Measurements from ENCODE around the gene MISP.
A peak's percentile ranks its signal among the peaks of the same experiment; 100 is the strongest.

Gene MISP

DNA sequence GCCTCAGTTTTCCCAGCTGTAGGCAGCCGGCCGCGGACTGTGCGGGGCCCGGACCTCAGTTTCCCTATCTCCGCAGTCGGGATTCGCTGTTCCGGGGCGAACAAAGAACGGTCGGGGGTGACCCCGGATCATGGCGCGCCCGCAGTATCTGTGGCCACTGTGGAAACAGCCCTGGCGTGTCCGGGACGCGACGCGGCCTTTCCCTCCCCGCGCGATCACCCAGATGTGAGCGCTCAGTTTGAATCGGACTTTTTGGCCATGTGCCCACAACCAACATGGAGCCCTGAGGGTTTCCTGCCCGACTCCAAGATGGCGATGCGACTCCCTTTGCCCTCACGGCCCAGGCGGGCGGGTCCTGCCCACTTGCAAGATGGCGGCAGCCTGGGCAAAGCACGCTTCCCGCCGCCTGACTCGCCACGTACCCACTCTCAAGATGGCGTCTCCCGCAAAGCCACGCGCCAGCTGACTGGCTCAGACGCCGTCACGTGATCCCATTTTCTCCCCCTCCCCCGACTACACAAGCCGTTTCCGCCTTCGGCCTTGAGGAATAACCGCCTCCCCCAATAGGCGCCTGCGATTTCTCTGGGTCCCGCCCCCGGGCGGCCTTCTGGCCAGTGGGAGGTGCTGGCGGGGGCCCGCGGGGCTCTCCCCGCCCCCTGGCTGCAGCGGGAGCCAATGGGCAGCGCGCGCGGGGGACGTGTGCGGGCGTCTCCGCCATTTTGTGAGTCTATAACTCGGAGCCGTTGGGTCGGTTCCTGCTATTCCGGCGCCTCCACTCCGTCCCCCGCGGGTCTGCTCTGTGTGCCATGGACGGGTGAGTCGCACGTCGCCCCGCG is 46.0 kb downstream of the MISP start, which contains the start of gene PTBP1:
Gene PTBP1, plus strand, starts transcription at position 761 of the 836 bp plus-strand sequence. Its CDS starts 46 bp downstream, at position 807.
- peak; percentile 99 for DNase-seq (ENCODE audit: low spot score)

DNA sequence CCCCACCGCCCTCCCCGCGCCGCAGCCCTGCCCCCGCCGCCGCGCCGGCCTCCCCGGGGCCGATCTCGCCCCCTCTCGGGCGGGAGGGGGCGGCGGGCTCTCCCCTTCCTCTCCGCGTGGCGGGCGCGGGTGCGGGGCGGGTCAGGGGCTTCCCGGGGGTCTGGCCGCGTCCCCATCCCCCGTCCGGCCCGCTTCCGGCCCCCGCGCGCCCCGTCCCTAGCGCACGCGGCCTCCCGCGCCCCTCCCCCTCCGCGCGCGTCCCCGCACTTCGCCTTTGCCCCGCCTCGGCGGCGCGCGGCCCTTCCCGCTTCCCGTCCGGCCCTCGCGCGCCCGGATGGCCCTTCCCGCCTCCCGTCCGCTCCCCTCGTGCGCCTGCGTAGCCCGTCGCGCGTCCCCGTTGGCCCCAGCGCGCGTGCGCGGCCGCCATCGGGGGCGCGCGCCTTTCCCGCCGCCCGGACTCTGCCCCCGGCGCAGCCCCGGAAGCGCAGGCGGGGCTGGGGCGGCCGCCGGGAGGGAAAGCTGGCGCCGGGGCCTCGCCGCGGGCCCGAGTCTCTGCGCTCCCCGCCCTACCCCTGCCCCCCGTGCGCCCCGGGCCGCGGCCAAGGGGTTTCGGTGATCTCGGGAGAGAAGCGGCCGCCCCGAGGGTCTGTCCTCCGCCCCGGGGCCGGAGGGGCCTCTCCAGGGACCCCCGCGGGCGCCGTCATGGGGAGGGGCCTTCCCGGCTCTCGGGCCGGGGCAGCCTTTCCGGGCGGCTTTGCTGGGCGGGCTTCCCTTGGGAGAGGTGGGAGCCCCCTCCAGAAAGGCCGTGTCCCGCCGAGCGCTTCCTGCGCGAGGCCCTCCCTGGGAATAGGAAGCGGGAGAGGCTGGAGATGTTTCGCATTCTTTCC is 46.9 kb downstream of the MISP start:
- DNase-seq (ENCODE audit: low spot score): peak; percentile 98

DNA sequence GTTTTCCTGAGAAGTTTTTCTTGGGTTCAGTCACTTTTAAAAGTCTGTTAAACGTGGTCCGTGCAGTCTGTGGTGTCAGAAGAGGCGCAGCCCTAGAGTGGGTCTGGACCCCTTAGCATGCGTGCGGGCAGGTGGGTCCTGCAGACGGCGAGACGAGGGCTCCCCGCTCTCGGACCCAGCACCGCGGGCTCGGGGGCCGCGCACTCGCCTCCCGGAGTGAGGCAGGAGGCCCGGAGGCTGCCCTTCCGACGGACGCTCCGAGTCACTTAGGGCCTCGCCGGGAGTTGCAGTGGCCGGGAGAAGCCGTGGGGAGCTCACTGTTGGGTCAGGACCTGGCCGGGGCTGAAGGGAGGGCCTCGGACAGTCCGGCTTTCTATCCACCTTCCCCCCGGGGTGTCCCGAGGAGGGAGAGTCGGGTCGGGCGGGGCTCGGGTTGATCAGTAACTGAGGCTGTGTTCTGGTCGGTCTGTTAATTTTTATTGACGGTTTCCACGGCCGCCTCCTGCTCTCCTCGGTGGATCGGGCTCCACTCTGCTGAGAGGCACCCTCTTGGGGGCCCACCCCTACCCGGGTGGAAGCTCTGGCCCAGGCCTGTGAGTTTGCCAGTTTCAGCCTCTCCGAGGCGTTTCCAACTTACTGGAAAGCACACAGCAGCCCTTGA is 47.6 kb downstream of the MISP start:
- DNase-seq (ENCODE audit: low spot score): peak; percentile 85

DNA sequence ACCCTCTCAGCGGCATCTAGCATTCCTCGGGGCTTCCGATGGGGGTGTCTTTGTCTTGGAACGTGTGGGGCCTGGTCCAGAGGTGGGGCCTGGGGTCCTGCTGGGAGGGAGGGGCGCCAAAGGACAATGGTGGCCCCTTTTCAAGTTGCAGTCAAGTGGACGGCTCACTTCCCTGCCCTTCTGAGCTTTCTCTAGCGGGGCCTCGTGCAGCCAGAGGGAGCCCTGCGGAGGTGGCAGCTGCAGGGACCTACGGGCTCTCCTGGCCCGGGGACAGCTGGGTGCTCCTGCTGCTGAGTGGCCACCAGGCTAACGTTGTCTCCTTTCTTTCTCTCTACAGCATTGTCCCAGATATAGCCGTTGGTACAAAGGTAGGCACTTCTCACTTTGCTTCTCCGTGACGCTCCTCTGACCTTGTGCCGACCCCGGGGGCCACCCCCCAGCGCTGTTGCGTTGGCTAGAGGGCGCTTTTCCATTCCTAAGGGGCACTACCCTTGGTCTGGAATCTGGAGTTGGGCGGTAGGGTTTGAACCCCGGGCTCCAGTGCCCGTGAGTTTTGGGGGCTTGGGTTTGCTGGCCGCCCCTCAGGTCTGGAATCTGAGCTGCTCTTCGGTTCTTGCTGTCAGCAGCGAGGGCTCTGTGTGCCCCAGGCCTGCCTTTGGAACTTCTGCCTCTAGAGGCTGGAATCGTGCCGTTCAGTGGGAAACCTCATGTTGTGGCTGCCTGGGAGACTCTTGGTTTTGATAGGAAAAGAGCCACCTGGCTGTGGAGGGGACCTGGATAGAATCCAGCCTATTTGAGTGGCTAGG is 48.4 kb downstream of the MISP start:
- DNase-seq (ENCODE audit: low spot score): peak; percentile 63

DNA sequence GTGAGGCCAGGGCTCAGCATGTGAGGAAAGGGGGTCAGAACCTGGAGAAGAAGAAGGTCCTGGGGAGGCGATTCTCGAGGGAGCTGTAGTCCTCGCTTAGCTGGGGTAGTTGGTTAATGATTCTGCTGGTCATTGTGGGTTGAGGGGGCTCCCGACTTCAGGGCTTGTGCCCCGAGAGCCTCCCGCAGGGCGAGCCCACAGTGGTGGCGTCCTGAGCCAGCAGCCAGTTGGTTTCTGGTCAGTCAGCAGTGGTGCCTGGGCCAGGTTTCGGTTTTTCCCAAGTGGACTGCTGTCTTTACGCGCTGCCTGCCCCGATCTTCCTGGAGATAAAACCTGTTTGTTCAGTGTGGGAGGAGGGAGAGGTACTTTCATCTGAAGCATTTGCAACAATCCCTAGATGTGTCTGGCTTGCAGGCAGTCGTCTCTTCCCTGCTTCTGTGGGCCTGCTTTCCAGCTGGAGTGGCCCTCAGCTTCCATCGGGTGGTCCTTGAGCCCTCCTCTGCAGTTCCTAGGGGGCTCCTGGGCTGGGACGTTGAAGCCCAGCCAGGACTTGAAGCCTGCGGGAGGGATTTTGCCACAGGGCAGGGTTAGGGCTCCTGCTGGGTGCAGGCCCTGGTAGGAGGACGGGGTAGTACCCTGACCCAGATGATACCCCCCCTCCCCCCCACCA is 49.6 kb downstream of the MISP start:
- DNase-seq (ENCODE audit: low spot score): peak; percentile 66

DNA sequence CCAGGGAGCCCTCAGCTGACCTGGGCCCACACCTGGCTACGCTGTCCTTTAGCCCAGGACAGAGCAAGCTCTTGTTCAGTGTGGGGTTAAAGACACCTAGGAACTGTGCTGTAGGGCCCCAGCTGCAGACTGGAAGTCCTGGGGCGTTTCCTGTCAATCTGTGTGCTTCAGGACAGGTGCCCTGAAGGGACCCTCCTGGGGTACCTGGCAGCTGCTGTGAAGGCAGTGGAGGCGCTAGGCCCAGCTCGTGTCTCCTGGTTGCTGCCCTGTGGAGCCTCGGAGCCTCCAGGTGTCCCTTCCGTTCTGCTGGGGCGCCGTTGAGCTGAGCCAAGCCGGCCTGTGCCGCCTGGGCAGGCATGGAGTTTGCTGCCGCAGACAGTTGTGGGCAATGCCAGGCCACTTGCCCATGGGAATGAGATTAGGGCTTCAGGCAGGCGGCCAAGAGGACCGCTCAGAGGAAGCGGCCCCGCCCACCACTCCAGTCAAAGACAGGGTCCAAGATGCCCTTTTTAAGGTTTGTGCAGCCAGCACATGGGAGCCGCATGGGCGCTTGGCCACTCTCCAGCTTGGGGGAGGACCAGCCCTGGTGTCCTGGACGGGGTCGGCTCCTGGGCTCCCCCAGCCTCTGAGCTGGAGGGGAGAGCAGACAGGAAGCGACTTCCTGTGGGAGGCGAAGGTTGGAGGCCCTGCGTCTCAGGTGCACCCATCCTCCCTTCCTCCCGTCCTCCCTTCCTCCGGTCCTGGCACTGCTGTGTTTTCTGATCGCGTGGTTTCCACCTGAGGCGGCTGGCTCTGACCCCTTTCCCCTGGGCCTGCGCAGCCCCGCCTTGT is 50.3 kb downstream of the MISP start:
- no peak for DNase-seq (ENCODE audit: low spot score)

DNA sequence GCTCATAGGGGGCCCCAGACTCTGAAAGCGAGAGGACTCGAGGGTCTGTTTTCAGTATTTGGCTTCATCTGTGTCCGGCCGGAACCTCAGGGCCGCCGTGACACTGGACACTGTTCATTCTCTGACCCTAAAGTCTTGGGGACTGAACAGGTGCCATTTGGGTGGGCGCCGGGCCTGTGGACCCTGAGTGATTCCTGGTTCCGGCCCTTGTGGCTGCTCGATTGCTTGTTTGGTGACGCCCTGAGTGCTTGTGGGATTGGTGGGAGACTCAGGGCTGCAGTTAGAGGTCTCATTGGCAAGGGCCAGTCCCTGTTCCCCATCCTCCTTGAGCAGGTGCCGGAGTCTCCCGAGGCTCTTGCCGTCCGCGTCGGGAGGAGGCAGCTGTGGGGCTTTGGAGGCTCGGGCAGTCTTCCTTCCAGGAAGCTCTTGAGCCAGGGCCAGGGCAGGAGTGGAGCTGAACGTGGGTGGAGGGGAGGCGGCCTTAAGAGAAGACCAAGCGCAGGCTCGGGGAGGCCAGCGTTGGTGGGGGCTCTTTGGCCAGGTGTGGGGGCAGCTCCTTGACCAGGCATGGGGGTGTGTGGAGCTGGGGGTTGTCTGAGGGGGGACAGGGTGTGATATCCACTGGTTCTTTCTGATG is 51.1 kb downstream of the MISP start:
- DNase-seq (ENCODE audit: low spot score): peak; percentile 32

DNA sequence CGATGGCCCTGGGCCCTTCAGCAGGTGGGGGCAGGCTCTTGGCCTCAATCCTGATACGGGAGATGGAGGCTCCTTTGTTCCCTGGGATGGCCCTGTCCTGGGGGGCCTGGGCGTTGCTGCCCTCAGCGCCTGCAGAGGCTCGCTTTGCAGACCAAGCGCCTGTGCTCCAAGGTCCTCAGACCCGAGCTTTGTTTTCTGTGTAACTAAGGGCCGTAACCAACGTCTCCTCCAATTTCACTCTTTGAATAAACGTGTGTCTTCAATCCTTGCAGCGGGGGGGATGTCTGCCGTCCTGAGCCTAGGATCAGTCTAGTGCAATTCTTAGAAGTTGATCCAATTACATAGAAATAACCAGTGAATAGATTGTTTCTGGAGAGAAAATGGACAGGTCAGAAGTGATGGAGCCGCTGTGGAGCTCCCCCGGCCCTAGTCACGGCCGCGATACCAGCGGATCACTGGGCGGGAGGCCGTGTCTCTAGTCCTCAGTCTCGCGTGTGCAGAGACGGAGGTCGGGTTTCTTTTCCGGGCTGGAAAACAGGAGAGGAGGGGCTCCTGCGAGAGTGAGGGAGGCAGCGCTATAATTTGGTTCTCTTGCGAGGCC is 51.7 kb downstream of the MISP start:
- DNase-seq (ENCODE audit: low spot score): peak; percentile 56

DNA sequence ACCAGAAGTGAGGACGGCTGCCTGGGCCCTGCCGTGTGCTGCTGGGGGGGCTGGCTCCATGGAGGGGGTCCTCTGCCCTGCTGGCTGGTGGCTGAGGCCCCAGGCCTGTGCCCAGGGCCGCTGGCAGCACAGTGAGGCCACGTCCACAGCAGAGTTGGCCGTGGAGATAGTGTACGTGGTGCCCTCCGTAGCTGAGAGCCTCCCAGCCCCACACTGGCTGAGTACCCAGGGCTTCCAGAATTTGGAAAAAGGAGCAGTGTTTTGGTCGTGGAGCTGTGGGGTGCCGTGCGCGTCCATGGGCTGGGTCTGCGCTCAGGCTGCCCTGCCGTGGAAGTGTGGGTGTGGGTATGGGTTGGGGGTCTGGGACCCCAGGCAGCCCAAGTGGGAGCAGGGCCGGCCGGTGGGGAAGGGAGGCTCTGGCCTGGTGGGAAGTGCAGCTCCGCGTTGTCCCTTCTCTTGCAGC is 52.2 kb downstream of the MISP start:
- DNase-seq (ENCODE audit: low spot score): peak; percentile 27

DNA sequence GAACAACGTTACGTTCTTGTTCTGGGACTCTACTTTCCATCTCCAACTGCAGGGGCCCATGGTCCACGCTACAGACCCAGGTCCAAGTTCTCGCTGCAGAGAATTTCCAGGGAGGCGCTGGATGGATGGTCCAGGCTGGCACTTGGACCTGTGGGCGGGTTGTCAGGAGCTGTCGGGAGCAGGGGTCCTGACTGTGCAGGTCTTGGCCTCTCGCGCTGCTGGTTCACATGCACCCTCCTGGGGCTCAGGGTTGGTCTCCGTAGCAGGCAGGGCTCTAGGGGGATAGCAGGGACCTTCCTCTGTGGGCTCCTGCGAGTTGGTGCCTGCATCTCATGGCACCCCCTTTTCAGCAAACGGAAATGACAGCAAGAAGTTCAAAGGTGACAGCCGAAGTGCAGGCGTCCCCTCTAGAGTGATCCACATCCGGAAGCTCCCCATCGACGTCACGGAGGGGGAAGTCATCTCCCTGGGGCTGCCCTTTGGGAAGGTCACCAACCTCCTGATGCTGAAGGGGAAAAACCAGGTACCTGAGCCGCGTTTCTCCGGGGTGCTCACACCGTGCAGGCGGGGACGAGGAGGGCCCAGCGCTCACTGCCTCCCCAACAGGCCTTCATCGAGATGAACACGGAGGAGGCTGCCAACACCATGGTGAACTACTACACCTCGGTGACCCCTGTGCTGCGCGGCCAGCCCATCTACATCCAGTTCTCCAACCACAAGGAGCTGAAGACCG is 52.9 kb downstream of the MISP start:
- peak; percentile 40 for DNase-seq (ENCODE audit: low spot score)

DNA sequence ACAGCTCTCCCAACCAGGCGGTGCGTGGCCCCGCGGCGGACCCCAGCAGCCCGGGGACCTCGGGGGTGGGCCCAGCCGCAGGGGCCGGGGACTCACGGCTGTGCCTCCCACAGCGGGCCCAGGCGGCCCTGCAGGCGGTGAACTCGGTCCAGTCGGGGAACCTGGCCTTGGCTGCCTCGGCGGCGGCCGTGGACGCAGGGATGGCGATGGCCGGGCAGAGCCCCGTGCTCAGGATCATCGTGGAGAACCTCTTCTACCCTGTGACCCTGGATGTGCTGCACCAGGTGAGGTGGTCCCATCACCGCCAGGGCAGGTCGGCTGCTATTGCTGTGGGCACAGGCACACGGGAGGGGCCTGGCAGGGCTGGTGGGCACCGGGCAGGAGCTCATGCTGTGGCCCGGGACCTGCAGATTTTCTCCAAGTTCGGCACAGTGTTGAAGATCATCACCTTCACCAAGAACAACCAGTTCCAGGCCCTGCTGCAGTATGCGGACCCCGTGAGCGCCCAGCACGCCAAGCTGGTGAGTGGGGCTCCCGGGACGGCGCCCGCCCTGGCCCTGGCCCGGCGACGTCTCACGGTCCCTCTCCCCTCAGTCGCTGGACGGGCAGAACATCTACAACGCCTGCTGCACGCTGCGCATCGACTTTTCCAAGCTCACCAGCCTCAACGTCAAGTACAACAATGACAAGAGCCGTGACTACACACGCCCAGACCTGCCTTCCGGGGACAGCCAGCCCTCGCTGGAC is 53.7 kb downstream of the MISP start:
- no peak for DNase-seq (ENCODE audit: low spot score)

DNA sequence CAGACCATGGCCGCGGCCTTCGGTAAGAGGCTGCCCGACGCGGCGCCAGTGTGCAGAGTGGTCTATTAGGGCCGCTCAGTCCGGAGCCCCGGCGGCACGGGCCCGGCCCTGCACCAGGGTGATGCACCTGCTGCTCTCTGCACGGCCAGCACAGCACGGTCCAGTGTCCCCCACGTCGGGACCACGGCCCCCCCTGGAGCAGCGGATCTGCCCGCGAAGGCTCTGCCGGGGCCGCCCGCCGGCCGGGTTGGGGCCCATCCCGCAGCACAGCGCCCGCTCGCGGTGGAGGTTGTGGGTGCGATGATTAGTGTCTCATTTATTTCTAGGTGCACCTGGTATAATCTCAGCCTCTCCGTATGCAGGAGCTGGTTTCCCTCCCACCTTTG is 54.2 kb downstream of the MISP start:
- DNase-seq (ENCODE audit: low spot score): no peak

DNA sequence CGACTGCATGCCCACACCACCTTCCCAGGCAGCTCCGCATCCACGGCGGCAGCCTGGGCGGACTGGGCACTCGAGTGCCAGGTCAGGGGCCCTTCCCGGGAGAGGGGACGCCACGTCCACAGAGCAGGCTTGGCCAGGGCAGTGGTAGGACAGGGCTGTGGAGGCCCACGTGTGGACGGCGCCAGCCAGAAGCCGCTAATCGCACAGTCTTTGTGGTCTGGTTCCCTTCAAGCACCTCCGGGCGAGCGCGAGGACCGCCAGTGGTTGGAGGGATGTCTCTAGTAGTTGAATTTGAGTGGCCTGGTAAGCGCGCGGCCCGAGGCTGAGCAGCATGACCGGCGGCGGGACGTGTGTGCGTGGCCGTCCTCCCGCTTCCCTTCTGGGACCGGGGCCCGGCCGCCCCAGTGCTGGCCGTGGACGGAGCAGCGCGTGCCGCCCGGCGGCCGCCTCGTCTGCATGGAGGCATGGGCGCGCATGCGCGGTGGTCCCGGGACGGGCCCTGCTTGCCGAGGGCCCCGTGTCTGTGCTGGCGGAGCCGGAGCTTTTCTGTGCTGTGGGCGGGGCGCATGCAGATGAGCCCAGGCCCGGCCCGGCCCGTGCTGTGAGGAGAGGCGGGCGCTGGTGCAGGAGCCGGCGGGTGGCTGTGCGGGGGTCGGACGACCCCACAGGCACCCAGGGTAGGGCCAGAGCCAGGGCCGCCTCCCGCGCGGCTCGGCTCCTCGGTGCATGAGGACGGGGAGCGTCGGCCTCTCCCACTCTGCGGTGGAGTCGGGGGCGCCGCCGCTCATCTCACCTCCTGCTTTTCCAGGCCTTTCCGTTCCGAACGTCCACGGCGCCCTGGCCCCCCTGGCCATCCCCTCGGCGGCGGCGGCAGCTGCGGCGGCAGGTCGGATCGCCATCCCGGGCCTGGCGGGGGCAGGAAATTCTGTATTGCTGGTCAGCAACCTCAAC is 55.0 kb downstream of the MISP start:
- peak; percentile 32 for DNase-seq (ENCODE audit: low spot score)

DNA sequence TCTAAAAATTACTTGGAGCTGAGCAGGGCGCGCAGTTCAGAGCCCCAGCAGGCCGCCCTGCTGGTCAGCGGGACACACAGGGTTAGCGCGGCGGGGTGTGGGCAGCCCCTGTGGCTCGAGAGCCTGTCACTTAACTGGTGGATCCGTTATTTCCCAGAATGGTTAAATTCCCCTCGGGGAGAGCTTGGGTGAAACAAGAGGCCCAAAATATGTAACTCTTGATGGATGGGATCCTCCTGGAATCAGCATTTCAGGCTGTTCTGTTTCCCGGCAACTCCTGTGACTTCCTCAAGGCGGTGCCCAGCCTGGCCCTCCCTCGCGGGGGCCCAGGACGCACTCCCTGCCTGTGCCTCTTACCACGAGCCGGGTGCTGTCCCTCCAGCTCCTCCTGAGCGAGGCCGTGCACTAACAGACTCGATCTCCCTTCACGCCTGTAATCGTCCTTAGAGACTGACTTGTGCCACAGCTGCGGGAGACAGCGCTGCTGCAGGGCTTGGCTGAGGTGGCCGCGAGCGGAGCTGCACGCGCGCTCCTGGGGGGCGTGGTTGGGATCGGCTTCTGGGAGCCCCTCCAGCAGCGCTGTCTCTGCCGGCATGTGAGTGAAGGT is 56.0 kb downstream of the MISP start:
- peak; percentile 53 for DNase-seq (ENCODE audit: low spot score)

DNA sequence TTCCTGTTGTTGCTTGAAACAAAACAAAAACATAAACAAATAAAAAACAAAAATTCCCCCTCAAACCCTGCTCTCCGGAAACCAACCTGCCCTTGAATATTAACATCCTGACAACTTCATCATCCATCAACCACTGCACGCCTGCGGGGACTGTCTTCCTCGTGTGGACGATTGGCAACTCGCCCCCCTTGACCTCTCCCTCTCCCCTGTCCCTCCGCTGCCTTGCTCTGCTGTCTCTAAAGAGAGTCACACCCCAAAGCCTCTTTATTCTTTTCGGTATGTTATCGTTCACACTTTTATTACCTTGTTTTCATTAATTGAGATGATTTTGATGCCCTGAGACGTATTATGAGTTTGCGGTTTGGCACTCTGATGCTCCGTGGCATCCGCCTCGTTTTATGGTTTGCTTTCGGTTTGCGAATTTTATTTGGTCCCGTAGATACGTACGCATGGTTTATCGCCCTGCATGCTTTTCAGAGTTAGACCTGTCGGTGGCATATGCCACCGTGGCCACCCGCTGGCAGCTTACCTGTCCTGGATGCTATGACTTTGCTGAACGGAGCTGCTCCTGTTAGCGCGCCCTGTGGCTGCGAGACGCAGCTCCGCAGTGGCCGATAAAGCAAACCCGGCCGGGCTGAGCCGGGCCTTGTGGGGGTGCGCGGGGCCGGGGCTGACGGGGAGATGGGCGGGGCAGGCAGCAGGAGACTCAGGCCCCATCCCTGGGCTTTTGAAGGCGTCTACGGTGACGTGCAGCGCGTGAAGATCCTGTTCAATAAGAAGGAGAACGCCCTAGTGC is 56.9 kb downstream of the MISP start:
- DNase-seq (ENCODE audit: low spot score): peak; percentile 61

Data from HuH-7.5 (cell line).